GM21576 (cell line): ENCODE data around the gene KBTBD4.
A peak's percentile ranks its signal among the peaks of the same experiment; 100 is the strongest.
"Not testable (repeated sequence)": the region's sequence is repeated elsewhere in the genome, so short reads cannot be mapped to it uniquely, and the experiment has no call there.

Experiments
- ATAC-seq: cut with Tn5 transposase; IDR thresholded peaks from one replicate; pipeline ENCODE4 v1.9.1; 2021; ENCODE audit warnings: mild to moderate bottlenecking, moderate library complexity; ENCODE audit not compliant: unreplicated experiment

Gene KBTBD4

DNA sequence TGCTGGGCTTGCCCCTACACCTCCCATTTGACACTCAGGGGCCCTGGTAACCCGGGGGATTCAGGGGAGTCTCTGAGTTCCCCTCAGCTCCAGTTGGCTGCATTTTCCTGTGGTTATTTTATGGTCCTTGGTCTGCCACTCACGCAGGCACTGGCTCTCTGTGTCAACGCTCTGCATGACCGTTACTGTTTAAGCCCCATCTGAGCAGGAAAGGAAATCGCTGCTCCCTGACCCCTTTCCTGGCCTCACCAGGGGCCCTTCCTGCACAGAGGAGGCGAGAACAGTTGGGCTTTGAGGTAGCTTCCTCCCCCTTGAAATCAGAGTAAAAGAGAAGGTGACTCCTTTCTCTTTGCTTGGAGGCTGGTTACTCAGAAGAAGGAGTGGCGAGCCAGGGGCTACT, 13.0 kb upstream of the KBTBD4 start:
- no peak for ATAC-seq

DNA sequence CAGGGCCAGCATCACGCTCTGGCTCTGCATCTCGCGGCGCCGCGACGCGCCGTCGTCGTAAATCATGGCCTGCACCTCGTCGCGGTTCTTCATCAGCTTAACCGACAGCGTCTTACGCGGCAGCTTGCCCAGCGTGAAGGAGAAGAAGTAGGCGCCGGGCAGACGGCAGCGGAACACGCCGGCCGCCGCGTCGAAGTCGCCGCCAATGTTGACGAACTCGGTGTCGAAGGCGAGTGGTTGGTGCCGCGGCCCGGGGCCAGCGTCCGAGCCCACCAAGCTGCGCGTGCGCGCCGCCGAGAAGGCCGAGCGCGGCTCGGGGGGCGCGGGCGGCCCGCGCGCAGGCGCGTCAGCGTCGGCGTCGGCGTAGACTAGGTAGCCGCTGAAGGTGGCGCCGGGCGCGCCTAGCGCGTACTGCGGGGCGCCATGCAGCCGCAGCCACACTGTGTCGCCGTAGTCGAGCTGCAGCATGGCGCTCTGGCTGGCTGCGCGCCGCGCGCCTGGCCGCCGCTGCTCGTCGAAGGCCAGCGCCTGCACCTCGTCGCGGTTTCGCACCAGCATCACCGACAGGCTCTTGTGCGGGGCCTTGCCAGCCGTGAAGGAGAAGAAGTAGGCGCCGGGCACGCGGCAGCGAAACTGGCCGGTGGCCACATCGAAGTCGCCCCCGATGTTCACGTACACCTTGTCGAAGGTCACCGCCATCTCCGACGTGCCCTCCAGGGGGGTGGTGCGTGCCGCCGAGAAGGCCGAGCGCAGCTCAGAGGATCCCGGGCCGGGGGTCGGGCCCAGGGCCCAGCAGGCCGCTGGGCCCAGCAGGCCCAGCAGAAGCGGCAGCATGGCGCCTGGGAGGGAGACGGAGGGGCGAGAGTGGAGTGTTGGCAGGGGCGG, 11.4 kb upstream of the KBTBD4 start:
- no peak for ATAC-seq

DNA sequence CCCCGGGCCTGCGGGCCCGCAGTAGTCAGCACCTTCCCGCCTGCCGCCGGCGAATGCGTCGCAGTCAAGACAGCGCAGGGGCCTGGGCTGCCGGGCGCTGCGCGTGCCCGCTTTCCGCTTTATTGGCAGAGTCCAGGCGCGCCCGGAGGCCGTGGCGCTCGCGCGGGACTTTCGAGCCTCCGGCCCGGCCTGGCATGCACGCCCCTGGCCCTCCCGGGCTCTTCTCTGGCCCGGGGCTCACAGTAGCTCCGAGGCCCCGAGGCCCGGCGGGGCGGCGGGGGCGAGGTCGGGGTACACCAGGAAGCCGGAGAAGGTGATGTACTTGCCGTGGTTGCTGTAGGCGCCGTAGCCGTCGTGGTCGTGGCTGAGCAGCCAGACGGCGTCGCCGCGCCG, 10.8 kb upstream of the KBTBD4 start:
- no peak for ATAC-seq

DNA sequence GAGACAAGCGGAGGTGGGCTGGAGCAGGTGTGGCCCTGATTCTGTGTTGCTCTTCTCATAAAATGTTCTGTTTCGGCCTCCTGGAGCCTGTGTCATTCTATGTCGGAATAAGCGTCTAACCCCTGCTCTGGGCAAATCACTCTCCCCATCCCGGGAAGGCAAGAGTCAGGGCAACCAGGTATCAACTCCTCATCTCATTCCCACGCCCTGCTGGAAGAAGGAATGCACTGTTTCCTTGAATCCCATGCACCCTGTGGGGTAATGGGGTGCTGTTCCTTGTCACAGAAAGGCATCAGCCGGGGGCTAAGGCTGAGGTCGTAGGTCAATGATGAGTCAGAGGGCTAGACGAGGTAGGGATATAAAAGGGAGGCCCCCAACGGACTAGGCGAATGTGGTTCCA, 10.3 kb upstream of the KBTBD4 start:
- no peak for ATAC-seq

DNA sequence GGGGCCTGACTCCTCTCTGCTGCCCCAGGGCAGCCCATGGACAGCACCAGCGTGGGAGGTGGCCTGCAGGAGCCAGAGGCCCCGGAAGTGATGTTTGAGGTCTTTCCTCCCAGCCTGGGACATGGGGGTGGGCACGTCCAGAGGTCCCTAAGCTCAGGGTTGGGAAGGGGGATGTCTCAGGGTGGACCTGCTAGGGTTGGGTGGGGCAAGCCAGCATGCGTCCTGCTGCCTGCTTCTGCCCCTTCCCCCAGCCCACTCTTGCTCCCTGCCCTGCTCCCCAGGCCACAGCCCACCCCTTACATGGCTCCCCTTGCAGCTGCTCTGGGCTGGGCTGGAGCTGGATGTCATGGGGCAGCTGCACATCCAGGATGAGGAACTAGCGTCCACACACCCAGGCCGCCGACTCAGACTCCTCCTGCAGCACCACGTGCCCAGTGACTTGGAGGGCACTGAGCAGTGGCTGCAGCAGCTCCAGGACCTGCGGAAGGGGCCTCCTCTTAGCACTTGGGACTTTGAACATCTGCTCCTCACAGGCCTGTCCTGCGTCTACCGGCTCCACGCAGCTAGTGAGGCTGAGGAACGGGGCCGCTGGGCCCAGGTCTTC, 9.1 kb upstream of the KBTBD4 start:
- ATAC-seq, result no peak

DNA sequence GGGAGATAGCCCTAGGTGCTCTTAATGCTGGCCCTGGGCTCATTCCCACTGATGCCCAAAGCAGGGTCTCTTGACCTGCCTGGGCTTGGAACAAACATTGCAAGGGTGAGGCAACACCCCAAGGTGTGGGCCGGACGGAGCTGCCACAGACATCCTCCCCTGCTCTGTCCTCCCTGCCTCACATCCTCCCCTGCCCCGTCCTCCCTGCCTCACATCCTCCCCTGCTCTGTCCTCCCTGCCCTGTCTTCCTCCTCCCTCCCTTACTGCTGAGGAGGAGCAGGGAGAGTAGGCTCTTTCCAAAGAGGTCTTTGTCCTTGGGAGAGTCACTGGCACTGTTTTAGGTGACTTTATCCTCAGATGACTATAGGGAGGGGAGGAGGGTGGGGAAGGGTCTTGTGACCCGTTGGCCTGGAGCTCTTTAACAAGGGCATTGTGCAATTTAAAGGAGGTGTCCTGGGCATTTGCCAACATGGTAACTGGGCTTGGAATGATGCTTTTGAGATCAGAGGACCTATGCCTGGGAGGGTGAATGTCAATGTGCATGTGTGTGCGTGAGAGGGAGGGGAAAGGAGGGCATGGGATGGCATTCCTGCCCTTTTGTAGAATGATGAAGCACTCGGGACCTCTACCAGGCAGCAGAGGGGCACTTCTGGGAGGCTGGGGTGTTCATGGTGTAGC, 8.4 kb upstream of the KBTBD4 start:
- ATAC-seq, result no peak

DNA sequence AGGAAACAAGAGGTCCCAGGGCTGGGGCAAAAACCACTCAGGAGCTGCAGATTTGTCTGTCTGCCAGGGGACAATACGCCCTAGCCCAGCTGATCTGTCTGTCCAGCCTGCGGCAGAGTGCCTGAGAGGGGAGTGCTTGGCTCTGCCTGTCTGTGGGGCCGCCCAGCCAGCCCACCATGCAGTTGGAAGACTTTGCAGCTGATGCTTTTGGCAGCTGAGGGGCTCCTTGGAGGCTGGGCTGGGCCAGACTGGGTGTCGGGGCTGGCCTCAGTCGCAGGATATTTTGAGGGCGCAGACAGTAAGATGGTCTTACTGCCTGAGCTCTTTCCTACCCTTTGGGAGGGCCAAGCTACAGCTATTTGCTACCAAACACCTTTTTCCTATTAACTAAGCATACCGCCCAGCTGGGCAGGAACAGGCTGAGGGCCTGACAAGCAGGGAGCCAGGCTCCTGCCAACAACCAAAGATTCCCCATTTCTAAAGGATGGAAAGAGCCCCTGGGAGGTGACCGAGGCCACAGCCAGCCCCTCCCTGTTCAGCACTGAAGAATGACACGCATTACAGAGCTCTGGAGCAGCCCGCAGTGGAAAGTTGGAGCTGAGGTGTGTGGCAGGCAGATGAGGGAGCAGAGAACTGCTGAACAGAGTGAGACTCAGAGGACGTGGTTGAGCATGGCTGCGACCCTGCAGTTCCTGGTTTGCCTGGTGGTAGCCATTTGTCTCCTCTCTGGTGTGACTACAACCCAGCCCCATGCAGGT, 7.5 kb upstream of the KBTBD4 start, which contains the start of gene FAM180B:
FAM180B (plus strand) TSS at position 581 of the 758 bp plus-strand sequence; CDS start at position 672, 91 bp downstream.
- ATAC-seq, result no peak

DNA sequence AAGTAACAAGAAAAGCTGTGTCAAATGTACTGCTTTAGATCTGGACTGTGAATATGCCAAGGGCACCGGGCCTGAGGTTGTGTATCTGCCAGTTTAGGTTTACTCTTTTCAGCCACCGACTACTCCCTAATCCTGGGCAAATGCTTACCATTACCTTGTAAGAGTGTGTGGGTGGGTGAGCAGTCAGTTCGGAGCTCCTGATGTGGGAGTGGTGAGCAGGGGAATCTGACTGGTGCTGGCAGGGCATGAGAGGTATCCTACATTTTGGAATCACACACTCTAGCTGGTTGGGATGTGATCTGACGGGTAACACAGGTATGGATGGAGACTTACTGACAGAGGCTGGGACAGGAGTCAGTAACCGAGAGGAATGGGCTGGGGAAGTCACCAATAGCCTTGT, 5.1 kb upstream of the KBTBD4 start:
- ATAC-seq, result no peak

DNA sequence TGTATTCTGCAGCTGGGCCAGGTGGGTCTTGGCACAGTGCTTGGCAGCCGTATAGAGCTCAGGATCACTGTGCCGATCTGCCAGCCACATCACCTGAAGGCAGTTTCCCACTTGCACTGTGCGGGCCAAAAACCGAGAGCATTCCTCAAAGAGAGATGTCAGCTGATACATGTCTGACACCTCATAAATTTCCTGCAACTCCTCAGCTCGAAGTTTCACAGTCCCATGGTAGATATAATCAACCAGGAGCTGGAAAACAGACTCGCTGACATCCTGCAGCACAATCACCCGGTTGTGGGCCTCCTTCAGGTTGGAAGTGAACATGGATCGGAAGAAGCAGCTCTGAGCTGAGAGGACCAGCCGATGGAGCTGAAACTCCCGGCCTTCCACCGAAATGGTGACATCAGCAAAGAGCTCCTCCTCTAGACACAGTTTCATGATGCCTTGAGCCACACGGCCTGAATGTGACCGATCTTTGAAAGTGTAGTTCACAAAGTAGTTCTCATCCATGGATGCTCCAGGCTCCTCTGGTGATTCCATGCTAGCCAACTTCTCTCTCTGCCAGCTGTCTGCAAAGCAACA, 1.2 kb downstream of the KBTBD4 start:
- ATAC-seq, result no peak

DNA sequence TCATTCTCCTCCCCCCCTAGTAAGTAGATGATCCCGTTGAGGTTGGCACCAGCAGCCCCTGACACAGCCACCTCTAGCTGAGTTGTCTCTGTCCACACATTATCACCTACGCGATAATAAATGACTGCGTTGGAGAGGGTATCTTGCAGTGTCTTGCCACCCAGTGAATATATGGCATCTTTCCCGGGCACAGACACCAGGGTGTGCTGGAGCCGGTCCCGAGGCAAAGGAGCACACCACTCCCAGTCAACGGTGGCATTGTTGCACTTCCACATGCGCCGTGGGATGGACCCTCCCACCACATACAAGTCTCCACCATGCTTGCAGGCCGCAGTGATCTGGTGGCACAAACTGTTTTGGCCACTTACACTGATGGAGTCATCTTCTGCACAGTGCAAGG, 5.4 kb downstream of the KBTBD4 start:
- ATAC-seq, result no peak

DNA sequence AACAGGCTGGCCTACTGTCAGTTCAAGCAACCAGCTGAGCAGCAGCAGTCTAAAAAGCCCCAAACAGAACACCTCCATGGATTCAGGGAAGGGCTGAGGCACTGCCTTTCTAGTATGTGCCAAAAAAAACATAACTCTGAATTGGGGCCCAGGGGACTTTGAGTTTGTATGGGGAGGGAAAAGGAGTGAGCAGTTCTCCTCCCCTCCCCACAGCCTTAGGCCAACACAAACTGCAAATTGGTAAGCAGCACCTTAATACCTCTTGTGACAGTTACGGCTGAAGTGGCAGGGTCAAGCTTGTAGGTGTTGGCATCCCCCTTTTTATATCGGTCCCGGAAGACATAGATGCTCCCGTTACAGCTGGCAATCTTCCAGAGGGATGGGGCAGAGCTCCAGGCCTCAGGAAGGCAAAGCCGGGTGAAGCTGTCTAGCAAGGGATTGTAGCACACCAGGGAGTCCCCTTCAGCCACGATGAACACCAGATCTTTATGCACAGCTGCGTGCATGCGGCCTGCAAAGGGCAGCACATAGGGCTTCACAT, 6.0 kb downstream of the KBTBD4 start:
- ATAC-seq, result no peak

DNA sequence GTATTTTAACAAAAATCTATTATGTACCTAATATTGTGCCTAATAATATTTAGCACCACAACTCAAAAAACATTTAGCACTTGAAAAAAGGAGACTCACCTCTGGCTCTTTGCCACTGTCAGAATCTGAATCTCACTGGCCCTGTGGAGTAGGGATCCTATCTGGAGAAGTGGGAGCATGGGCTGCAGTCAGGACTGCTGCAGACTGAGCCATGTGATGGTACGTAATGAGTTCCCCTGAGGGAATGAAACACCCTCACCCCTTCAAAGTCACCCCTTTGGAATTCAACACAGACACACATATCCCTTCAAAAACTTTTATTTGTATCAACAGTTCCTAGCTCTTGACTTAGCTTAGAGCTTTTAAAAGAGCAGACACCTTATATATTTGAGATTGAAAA, 6.9 kb downstream of the KBTBD4 start:
- ATAC-seq, result no peak

DNA sequence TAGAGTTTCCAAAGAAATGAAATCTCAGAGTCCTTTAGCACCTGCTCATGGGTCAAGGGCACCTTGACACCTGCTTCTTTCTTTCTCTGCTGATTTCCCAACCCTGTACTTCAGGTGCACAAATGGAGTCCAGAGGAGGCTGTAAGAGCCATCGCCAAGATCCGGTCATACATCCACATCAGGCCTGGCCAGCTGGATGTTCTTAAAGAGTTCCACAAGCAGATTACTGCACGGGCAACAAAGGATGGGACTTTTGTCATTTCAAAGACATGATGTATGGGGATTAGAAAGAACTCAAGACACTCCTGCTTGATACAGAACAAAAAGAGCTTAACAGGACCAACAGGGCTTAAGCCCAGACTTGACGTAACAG, 7.4 kb downstream of the KBTBD4 start:
- ATAC-seq, result no peak

DNA sequence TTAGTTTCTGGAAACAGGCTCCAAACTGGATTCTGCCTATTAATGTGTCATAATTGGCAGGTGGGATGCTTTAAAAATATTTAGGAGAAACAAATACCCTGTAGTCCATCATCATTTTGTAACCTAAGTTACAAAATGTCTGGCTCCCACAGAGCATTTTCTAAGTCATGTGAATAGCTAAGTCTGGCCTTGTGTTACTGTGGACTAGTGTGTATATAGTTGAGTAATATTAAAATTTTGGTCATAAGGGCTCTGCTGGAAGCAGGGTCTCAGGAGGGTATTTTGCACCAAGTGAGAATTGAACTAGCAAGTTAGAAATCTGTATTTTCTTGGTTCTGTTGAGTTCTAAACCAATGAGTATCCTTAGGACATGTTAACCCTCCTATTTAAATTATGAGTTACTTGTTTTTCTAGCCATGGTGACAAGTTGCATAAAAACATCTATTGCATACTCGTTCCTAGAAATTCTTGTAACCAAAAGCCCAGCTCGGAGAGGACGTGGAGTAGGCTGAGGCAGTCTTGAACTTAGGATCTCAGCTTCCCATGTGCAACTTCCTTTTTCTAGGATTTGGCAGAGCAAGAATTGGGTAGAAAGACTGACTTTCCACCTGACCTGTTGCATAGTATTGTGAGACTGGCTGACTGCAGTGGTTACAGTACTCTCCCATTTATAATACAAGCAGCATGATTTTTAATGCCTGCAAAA, 8.0 kb downstream of the KBTBD4 start:
- ATAC-seq, result no peak

DNA sequence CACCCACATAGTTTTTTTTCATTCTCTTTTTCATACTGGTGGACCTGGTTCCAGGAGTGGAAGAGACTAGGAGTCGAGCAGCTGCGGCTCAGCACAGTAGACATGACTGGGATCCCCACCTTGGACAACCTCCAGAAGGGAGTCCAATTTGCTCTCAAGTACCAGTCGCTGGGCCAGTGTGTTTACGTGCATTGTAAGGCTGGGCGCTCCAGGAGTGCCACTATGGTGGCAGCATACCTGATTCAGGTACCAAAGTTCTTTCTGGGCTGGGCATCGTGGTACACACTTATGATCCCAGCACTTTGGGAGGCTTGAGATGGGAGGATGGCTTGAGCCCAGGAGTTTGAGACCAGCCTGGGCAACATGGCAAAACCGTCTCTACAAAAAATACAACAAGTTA, 9.1 kb downstream of the KBTBD4 start:
- ATAC-seq, result no peak

DNA sequence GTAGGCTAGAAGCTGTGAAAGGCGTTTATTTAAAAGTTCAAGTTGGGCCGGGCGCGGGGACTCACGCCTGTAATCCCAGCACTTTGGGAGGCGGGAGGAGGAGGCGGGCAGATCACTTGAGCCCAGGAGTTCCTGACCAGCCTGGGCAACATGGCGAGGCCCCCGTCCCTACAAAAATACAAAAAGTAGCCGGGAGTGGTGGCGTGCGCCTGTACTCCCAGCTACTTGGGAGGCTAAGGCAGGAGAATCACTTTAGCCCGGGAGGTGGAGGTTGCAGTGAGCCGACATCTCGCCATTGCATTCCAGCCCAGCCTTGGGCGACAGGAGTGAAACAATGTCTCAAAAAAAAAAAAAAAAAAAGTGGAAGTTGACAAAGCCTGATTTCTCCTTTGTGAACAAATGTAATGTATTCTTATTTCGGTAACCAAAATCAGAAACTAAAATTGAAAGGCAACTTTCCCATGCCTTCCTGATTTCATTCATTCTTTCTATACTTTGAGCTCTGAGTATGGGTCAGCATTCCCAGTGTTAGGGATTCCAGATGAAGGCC, 12.5 kb downstream of the KBTBD4 start:
- ATAC-seq, result no peak

DNA sequence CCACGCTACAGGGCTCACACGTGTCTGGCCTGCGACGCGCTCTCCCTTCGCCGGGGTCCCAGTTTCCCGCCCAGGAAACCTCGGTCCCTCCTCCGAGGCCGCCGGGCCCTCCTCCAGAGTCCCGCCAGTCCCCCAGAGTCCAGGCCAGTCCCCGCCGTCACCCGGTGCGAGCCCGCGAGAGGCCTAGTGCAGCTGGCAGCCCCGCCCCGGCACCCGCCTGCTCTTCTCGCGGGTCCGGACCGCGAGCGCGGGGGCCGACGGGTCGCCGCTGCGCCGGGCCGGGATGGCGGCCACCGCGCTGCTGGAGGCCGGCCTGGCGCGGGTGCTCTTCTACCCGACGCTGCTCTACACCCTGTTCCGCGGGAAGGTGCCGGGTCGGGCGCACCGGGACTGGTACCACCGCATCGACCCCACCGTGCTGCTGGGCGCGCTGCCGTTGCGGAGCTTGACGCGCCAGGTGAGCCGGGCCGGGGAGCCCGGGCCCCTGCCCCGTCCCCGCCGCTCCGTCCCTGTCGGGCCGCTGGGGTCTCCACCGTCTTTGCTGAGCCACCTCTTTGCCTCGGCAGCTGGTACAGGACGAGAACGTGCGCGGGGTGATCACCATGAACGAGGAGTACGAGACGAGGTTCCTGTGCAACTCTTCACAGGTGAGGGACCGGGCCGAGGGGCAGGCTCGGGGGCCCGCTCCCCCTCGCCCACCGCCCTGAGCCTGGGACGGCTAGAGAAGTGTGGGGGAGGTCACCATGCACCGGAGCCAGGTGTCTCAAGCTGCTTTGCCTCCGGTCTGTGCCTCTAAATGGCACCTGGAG, 13.2 kb downstream of the KBTBD4 start, which contains the start of gene PTPMT1:
PTPMT1 (plus strand) TSS at position 260 of the 809 bp plus-strand sequence; CDS start at position 284, 24 bp downstream.
- peak; percentile 82 for ATAC-seq

DNA sequence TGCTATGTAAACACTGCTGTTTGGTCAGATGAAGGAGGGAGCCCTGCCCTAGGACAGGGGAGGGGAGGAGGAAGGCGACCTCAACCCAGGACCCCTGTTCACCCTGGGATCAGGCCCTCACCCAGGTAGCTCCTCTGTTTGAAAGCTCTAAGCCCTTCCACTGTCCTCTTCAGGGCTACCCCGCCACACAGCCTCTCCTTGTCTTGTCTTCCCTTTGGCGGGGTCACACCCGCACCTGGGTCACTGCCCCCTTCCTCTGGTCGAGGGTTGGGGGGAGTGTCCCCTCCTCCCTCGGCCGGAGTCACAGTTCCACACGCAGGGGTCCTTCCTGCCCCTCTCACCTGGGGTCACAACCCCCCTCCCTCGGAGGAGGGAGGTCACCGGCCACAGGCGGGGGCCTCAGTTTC, 13.8 kb downstream of the KBTBD4 start:
- peak; percentile 22 for ATAC-seq

DNA sequence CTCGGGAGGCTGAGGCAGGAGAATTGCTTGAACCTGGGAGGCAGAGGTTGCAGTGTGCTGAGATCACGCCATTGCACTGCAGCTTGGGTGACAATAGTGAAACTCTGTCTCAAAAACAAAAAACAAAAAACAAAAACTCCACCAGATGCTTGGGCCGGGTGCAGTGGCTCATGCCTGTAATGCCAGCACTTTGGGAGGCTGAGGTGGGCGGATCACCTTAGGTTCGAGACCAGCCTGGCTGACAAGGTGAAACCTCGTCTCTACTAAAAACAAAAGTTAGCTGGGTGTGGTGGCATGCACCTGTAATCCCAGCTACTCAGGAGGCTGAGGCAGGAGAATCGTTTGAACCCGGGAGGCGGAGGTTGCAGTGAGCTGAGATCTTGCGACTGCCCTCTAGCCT, 14.4 kb downstream of the KBTBD4 start:
- not testable (repeated sequence) for ATAC-seq
